Uterus (tissue), 4 donors: ENCODE measurements around the gene C20orf173. TPM values are rescaled to one million over a fixed set of nuclear protein-coding genes. Genes with fewer than 3 reads are reported as not detected.

Experiments
- DNase-seq, 2 donors: peaks; one replicate each; pipeline ENCODE4 v3.0.0-alpha.2; 2019 to 2020
- H3K27ac ChIP-seq, 2 donors: fragments of 200-600 bp; sonication (generic); 1 replicate in 1 of 2; 2 replicates in 1 of 2; pipeline ENCODE4 v1.5.1; 2016 to 2018
- H3K27me3 ChIP-seq, 2 donors: fragments of 200-600 bp; sonication (generic); one replicate each; pipeline ENCODE4 v1.5.1; 2018 to 2019; ENCODE audit warnings: control low read depth in 1 of 2
- H3K36me3 ChIP-seq, 2 donors: fragments of 200-600 bp; sonication (generic); one replicate each; pipeline ENCODE4 v1.5.1; 2019; ENCODE audit warnings: control low read depth in 1 of 2
- H3K4me1 ChIP-seq, 2 donors: fragments of 200-600 bp; sonication (generic); one replicate each; pipeline ENCODE4 v1.5.1; 2018 to 2019; ENCODE audit warnings: control low read depth in 1 of 2
- H3K4me3 ChIP-seq, 2 donors: fragments of 200-600 bp; sonication (generic); 1 replicate in 1 of 2; 2 replicates in 1 of 2; pipeline ENCODE4 v1.5.1; 2018 to 2019; ENCODE audit warnings: mild to moderate bottlenecking in 1 of 2
- H3K9me3 ChIP-seq, 2 donors: fragments of 200-600 bp; sonication (generic); one replicate each; pipeline ENCODE4 v1.5.1; 2019; ENCODE audit warnings: control low read depth in 1 of 2
- POLR2A ChIP-seq, 2 donors: fragments of 450-650 bp; IDR thresholded peaks; one replicate each; pipeline ENCODE4 v1.6.1; 2016; ENCODE audit warnings: antibody characterized with exemption in 2 of 2, mild to moderate bottlenecking in 1 of 2, moderate library complexity in 1 of 2
- intact Hi-C: fragments of 100-400 bp; cut with DNase I; formaldehyde crosslinking; loops from one replicate; pipeline ENCODE4 v1.15.1; 2023; ENCODE audit warnings: low total_unique reads
- total RNA-seq, 4 donors: library from RNA; depleted of rRNA in 3 of 4; stranded (reverse); fragments of >200 nt in 3 of 4; gene quantifications; one replicate each; pipeline versions ENCODE4 v1.1.0 to v1.2.4, GENCODE V29; 2014 to 2023
- TF ChIP-seq, protein P1 (sequence below), 4 experiments: fragments of 200-600 bp in 2 of 4; fragments of 450-650 bp in 2 of 4; sonication (generic) in 2 of 4; IDR thresholded peaks; one replicate each; pipeline ENCODE4 v1.5.1; 2016 to 2019; ENCODE audit warnings: antibody characterized with exemption in 4 of 4, mild to moderate bottlenecking in 2 of 4, moderate library complexity in 1 of 4
- donor health status: DM: yes; HTN: yes; CAD: no.

The C20orf173 gene
- total RNA-seq, 4 donors from 2014 or later = not detected

DNA sequence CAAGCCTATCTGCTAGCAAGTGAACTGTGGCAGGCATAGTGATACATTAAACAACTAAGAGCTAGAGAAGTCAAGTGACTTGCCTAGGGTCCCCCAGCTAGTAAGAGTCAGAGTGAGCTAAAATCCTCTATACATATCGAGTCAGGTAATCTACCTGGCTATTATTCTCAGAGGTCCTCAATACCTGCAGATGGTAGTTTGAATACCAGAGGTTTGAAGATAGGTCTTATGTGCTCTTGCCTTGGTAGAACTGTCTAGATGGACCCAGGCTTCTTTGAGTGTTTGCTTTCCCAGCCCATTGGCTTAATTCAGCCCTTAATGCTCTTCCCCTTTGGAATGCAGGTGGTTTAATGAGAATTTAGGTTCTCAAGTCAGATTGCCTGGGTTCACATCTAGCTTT is 13.5 kb upstream of the C20orf173 start:
- H3K27me3 ChIP-seq = no peaks in the 10 kb centered on the region
- no peak overlapping the region for H3K4me3 ChIP-seq
- no peak overlapping the region for H3K27ac ChIP-seq
- TF ChIP-seq POLR2A (IDR thresholded peaks at IDR 0.05) = no peak
- TF ChIP-seq, protein P1, sequence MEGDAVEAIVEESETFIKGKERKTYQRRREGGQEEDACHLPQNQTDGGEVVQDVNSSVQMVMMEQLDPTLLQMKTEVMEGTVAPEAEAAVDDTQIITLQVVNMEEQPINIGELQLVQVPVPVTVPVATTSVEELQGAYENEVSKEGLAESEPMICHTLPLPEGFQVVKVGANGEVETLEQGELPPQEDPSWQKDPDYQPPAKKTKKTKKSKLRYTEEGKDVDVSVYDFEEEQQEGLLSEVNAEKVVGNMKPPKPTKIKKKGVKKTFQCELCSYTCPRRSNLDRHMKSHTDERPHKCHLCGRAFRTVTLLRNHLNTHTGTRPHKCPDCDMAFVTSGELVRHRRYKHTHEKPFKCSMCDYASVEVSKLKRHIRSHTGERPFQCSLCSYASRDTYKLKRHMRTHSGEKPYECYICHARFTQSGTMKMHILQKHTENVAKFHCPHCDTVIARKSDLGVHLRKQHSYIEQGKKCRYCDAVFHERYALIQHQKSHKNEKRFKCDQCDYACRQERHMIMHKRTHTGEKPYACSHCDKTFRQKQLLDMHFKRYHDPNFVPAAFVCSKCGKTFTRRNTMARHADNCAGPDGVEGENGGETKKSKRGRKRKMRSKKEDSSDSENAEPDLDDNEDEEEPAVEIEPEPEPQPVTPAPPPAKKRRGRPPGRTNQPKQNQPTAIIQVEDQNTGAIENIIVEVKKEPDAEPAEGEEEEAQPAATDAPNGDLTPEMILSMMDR (IDR thresholded peaks at IDR 0.05) = no peak
- no peak for DNase-seq
- intact Hi-C loops = no loop called here
- H3K9me3 ChIP-seq = no peaks in the 10 kb centered on the region
- peaks cover 0 to 3% of the 10 kb centered on the region in 2 donors for H3K4me1 ChIP-seq
- no peaks in the 10 kb centered on the region for H3K36me3 ChIP-seq

DNA sequence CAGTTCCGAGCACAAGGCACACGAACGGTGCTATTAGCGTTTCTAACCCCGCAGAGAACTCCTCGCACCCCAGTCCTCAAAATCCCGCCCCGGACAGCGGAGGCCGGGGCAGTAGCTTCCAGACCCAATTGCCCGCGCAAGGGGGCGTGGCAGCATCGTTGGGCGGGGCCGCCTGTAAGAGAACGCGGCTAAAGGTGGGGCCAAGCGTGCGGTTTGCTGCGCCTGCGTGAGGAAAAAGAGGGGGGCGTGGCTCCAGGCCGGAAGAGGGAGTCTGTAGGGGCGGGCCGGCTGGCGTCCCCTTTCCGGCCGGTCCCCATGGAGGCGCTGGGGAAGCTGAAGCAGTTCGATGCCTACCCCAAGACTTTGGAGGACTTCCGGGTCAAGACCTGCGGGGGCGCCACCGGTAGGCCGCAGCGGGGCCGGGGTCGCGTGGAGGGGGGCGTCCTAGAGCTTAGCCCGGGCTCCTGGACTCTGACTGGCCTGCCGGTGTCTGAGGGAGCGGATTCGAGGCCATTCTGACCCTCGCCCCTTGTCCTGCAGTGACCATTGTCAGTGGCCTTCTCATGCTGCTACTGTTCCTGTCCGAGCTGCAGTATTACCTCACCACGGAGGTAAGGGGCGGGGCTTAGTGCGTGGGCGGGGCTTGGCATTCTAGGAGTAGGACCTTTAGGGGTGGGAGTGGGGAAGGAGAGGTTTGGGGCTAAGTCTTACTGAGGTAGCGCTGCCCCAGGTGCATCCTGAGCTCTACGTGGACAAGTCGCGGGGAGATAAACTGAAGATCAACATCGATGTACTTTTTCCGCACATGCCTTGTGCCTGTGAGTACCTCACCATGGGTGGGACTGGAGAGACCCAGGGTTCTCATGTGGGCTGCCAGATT is 12.6 kb upstream of the C20orf173 start, which contains the start of gene ERGIC3:
Gene ERGIC3 (plus strand): TSS at position 296 of the 880 bp plus-strand sequence. CDS start 20 bp downstream, at position 316.
- no peaks in the 10 kb centered on the region for H3K27me3 ChIP-seq
- intact Hi-C loops = no loop called here
- no peaks in the 10 kb centered on the region for H3K36me3 ChIP-seq
- H3K27ac ChIP-seq = peak within 1 kb of the TSS; percentile 55 to 69
- DNase-seq = peak; percentile 97 to 98
- H3K9me3 ChIP-seq = no peaks in the 10 kb centered on the region
- peaks cover 0 to 3% of the 10 kb centered on the region in 2 donors for H3K4me1 ChIP-seq
- H3K4me3 ChIP-seq = peak within 1 kb of the TSS; percentile 65 to 71
- TF ChIP-seq, protein P1 (IDR thresholded peaks at IDR 0.05) = peak in 3 of 4 experiments; percentile 4 to 41 (median 29)
- peak; percentile 19 to 46 for TF ChIP-seq POLR2A (IDR thresholded peaks at IDR 0.05)

DNA sequence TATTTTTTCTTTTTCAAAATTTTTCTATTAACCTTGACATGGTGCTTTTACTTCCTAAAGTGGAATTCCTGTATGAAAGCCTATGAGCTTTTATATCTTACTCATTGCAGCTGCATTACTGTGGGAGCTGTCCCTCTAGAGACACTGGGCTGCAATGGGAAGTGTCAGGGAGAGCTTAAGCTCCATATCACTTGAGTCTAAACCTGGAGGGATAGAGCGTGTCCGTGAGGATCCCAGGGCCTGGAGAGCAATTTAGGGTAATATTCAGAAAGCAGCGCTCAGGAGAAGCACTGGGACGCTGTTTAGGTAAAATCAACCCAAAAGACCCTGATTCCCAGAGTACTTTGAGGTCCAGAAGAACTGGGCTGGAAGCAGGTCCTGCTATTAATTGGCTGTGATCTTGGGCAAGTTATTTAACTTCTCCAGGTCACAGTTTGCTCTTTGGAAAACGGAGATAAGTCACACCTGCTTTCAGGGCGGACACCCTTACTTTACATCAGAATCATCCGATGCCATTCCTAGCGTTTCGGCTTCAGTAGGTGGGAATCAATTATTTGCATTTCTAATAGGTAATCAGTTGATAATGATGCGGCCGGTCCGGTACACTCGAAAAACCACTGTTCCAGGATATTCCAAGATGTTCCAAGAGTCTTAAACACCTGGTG is 11.8 kb upstream of the C20orf173 start:
- peak overlapping the region; percentile 65 to 71 for H3K4me3 ChIP-seq
- intact Hi-C loops = no loop called here
- no peak for DNase-seq
- no peaks in the 10 kb centered on the region for H3K36me3 ChIP-seq
- TF ChIP-seq, protein P1 (IDR thresholded peaks at IDR 0.05) = no peak
- TF ChIP-seq POLR2A (IDR thresholded peaks at IDR 0.05) = no peak
- no peak overlapping the region for H3K27ac ChIP-seq
- H3K4me1 ChIP-seq = peaks cover 0 to 3% of the 10 kb centered on the region in 2 donors
- H3K27me3 ChIP-seq = no peaks in the 10 kb centered on the region
- H3K9me3 ChIP-seq = no peaks in the 10 kb centered on the region

DNA sequence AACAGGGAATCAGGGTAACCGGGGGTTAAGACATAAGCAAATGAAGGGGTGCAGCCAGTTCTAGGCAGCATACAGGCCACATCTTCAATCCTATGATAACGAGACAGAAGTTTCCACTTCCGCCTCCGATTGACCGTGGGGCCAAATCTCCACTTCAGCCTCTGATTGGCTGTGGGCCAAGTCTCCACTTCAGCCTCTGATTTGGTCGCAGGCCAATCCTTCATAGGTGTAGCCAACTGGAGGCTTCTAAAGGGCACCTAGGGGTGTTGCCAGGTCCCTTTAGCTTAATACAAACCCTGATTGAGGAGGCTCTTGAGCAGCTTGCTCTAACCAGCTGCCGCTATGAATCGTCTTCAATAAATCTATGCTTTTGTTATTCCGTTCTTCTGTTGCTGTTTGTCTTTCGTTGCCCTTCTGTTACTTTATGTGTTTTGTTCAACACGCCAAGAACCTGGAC is 10.3 kb upstream of the C20orf173 start:
- no peak for TF ChIP-seq POLR2A (IDR thresholded peaks at IDR 0.05)
- TF ChIP-seq, protein P1 (IDR thresholded peaks at IDR 0.05) = no peak
- intact Hi-C loops = no loop called here
- no peak for DNase-seq

More for the DNA sequence above, 10.3 kb upstream of the C20orf173 start:
- Histone ChIP-seq H3K27me3 (no peaks in the 10 kb centered on the region), H3K4me3 (no peak overlapping the region), H3K4me1 (peaks cover 0 to 3% of the 10 kb centered on the region in 2 donors), H3K36me3 (no peaks in the 10 kb centered on the region), H3K9me3 (no peaks in the 10 kb centered on the region), H3K27ac (no peak overlapping the region)
